NCI-H1092 (cell line): Measurements from ENCODE around the gene KLK6.
"Not testable (repeated sequence)": the region's sequence is repeated elsewhere in the genome, so short reads cannot be mapped to it uniquely, and the experiment has no call there.

ENCODE experiments used
- DNase-seq: peaks from one replicate; lab custom pipeline; 2025; lab: John Stamatoyannopoulos, UW

Gene KLK6

DNA sequence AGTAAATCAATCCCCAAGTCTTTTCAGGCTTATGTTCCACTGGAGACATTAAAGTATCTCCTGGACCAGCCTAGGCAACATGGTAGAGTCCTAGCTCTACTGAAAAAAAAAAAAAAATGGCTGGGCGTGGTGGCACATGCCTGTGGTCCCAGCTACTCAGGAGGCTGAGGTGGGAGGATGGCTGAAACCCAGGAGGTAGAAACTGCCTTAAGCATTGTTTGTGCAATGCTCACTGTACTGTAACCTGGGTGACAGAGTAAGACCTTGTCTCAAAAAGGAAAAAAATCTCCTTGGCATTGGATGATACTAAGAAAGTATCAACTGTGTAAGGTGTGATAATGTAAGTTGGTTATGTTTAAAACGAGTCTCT, 23.3 kb upstream of the KLK6 start:
- DNase-seq, result no peak

DNA sequence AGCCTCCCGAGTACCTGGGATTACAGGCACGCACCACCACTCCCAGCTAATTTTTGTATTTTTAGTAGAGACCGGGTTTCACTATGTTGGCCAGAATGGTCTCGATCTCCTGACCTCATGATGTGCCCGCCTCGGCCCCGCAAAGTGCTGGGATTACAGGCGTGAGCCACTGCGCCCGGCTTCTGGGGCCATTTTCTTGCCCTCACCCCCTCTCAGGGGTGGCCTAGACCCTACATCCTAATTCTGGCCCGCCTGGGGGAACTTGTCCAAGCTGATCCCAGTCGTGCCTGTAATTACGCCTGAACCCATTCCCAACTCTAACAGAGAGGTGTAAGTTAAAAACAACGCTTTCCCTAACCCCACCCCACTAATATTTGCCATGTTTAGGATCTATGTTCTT, 15.0 kb upstream of the KLK6 start:
- not testable (repeated sequence) for DNase-seq

DNA sequence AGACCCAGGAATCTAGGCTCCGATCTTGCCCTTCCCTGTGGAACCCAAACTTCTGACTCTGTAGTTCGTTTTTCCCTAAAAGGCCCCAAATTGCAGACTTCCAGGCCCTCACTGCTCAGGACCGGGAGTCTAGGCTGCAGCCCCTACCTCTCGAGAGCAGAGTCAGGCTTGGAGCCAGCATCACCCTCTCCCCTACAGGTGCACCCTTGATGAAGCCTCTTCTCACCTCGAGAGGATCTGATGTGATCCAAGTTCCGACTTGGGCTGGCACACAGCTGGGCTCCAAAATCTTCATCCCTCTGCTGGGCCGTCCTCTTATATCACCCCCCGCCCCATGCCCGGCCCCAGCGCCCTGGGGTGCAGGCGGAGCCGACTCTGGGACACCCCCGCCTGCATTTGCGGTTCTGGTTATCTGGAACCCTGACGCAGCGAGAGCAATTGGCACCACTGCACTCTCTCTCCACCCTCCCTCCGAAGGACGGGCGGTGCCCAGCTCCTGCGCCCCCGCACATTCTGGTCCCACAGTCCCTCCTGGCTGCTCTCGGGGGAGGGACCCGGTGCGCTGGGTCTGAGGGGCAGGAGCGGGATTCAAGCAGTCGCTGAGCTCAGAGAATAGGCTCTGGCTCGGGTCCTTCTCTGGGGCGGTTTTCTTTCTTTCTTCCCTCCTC, 14.4 kb upstream of the KLK6 start, which contains the start of gene KLK7:
KLK7 (minus strand) TSS at position 293 of the 668 bp plus-strand sequence. CDS start 1,518 bp downstream, outside the sequence.
- no peak for DNase-seq

DNA sequence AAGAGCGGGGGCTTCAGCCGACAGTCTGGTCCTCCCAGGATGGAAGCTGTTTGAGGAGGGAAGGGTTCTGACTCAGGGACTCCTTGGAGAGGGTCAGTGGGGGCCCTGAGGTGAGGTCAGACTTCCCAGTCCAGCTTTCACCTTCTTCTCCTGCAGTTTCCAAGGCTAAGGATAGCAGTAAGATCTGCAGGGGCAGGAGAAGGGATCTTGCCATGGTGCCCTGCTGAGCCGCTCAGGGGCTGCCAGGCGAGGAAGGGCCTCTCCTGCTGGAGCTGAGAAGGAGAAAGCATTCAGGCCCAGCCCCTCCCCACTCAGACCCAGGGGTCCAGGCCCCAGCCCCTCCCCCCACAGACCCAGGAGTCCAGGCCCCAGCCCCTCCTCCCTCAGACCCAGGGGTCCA, 12.8 kb upstream of the KLK6 start:
- no peak for DNase-seq

DNA sequence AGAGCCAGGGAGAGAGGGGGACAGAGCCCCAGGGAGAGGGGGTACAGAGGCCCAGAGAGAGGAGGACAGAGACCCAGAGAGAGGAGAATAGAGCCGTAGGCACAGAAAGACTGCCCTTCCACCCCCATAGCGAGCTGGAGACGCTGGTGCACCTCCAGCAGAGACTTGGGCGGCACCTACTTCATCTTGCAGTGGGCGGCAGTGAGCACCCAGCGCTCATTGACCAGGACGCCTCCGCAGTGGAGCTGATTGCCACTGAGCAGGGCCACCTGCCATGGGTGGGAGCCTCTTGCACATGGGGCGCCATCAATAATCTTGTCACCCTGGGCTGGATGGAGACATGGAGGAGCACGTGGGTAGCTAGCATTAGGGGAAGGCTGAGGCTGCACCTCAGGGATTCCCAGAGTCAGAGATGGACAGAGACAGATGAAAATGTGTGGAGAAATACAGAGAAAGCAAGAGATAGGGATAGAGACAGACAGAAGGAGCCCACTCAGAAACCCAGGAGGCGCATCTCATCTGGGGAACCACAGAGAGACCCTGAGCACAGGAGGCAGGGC, 12.3 kb upstream of the KLK6 start:
- DNase-seq, result no peak

DNA sequence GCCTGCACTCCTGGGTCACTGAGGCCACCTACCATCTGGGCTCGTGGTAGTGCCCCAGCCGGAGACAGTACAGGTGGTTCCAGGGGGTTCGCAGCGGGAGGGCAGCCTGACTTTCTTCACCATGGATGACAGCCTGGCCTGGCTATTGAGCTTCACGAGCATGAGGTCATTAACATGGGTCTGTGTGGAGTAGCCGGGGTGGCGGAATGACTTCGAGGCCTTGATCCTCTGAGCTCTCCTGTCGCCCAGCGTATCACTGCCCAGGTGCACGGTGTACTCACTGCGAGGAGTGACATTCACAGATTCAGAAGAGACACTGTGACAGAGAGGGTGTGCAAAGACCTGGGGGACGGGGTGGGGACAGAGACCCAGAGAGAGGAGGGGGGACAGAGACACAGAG, 10.8 kb upstream of the KLK6 start:
- DNase-seq, result no peak

DNA sequence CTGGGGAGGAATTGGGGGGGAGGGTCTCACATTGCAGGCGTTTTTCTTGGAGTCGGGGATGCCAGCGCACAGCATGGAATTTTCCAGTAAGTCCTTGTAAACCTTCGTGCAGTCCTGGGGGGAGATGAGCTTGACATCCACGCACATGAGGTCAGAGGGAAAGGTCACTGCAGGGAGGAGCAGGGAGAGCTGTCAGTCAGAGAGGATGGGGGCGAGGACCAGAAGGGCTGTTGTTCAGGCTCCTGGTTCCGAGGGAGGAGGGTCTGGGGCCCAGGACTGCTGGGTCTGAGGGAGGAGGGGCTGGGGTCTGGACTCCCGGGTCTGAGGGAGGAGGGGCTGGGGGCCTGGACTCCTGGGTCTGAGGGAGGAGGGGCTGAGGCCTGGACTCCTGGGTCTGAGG, 10.4 kb upstream of the KLK6 start:
- DNase-seq, result no peak

DNA sequence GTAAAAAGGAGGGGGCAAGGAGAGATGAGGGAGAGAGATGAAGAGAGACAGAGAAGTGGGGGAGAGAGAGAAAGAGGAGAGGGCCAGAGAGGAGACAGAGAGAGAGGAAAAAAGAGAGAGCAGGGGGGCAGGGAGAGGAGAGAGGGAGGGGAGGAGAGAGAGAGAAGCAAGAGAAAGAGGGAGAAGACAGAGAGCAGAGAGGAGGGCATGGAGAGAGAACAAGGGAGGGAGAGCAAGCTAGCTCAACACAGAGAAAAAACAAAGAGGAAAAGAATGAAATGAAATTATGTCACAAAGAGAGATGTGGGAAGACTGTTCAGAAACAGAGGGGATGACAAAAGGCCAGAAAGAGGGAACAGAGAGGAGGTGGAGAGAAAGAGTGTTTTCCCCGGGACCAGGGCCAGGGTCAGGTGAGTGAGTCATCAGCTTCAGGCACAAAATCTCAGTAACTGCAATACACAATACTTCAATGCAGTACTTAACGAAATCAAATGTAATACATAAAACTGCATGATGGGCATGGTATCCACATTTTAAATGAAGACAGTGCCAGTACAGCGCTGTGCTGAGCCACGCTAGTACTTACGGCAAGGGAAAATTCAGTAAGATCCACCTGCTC, 9.5 kb upstream of the KLK6 start:
- no peak for DNase-seq

DNA sequence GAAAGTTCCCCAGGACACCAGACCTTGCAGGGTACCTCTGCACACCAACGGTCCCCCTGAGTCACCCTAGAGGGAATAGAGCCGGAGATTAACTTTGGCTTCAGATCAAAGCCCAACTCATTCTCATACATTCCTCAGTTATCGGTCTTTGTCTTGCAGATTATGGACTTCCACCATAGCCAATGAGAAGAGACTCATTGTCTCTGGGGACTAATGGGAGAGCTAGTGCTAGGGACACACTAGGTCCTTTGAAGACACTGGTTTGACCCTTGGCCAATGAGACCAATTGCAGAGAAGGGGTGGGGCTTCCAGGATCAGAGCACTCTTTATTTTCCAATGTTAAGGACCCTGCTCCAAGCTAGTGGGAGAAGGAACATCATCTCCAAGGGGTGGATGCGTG, 8.2 kb upstream of the KLK6 start:
- DNase-seq, result no peak

DNA sequence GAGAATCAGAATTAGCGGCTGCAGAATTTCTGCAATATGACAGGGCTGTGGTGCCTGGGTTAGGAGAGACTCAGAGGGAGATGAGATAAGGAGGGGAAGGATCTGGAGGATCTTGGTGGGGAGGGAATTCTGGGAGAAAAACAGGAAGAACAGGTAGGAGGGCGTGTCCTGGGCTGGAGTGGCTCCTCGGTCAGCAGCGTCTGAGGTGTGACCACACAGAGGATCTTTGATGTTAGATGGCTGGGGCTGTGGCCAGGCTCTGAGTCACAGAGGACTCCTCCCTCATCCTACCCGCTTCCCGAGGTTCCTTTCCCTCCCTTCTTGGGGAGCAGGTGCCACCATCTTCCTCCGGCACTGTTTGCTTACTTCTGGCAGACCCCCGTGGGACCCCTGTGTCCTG, 6.4 kb upstream of the KLK6 start:
- DNase-seq, result no peak

DNA sequence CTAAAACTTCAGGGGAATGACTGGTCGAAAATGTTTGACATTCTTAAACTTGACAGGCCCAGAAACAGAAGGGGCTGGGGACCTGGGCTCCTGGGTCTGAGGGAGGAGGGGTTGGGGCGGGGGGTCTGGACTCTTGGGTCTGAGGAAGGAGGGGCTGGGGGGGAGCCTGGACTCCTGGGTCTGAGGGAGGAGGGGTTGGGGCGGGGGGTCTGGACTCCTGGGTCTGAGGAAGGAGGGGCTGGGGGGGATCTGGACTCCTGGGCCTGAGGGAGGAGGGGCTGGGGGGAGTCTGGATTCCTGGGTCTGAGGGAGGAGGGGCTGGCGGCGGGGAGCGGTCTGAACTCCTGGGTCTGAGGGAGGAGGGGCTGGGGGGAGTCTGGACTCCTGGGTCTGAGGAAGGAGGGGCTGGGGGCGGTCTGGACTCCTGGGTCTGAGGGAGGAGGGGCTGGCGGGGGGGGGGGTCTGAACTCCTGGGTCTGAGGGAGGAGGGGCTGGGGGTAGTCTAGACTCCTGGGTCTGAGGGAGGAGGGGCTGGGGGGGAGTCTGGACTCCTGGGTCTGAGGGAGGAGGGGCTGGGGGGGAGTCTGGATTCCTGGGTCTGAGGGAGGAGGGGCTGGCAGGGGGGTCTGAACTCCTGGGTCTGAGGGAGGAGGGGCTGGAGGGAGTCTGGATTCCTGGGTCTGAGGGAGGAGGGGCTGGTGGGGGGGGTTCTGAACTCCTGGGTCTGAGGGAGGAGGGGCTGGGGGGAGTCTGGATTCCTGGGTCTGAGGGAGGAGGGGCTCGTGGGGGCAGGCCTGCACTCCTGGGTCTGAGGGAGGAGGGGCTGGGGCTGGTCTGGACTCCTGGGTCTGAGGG, 5.5 kb upstream of the KLK6 start:
- no peak for DNase-seq

DNA sequence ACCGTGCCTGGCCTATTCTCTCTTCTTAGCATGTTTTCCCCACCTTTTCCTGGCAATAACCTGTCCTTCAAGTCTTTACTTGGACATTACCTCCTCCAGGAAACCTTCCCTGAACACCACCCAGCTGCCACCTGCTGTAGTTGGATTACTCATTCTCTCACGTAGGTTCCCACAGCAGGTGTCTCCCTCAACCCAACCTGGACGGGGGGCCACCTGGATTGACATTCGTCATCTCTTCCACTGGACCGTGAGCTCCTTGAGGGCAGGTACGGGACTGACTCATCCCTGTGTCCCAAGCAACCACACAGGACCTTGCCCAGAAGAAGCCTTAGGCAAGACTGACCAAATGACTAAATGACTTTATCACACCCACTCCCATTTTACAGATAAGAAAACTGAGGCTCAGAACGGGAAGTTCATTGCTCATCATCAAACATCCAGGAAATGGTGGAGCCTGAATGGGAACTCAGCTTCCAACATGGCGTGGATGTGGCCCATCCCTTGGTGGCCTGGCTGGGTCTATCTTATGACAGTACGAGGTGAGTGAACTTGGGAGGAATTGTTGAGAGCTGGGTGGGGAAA, 3.5 kb upstream of the KLK6 start:
- no peak for DNase-seq

DNA sequence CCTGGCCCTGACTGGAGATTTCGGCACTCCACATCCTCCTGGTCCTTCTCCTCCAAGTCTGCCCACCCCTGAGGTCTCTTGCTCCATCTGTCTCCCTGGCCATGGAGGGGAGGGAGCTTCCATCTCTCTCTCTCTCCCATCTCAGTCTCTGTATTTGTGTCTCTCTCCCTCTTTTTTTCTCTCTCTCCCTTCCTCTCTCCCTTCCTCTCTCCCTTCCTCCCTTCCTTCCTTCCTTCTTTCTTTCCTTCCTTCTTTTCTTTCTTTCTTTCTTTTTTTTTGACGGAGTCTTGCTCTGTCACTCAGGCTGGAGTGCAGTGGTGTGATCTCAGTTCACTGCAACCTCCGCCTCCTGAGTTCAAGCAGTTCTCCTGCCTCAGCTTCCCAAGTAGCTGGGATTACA, 419 bp upstream of the KLK6 start:
- not testable (repeated sequence) for DNase-seq

DNA sequence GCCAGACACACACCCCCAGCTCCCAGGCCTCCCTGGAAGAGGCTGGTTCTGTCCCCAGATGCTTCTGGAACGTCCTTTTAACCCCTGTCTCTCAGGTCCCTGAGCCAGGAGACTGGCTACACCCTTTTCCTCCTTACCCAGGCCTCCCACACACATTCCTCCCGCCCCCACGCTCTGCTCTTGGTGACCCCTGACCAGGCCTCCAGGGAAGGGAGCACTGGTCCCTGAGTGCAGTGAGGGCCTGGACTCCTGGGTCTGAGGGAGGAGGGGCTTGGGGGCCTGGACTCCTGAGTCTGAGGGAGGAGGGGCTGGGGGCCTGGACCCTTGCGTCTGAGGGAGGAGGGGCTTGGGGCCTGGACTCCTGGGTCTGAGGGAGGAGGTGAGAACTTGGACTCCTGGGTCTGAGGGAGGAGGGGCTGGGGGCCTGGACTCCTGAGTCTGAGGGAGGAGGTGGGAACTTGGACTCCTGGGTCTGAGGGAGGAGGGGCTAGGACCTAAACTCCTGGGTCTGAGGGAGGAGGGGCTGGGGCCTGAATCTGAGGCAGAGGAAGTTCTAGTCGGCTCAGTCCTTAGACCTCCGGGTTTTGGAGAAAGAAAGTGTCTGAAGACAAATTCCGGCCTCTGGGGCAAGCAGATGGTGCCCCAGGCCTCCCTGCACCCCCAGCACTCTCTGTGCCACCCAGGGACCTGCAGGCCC, 527 bp downstream of the KLK6 start:
- DNase-seq, result no peak

DNA sequence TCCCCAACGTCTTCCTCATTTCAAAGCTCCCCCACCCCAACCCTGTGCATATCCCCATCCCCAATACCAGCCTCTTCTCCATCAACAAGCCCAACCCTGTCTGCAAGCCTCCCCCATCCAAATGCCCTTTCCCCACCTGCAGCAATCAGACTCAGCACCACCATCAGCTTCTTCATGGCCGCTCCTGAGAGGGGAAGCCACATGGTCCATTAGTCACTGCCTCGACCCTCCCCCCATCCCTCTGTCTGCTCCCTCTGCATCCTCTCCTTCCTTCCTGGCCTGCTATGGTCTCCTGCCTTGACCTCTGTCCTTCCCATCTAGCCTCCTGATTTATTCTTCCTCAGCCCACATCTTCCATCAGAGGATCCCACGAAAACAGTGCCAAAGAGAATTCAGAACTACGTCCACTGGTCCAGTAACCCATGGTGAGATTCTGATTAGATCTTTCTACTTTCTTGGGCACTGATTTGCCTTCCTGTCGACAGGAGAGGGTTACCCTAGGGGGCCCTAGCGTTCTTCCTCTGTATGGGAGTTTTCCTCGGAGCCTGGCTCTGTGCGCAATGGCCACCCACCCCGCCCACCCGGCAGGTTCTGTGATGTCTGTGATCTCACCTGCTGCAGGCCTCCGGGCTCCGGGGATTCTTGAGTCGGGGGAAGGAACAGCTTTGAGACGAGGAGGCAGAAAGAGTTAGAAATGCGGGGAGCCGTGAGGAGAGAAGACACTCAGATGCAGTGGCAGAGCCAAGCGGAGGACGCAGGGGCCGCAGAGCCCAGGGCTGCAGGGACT, 1.3 kb downstream of the KLK6 start:
- DNase-seq, result no peak

DNA sequence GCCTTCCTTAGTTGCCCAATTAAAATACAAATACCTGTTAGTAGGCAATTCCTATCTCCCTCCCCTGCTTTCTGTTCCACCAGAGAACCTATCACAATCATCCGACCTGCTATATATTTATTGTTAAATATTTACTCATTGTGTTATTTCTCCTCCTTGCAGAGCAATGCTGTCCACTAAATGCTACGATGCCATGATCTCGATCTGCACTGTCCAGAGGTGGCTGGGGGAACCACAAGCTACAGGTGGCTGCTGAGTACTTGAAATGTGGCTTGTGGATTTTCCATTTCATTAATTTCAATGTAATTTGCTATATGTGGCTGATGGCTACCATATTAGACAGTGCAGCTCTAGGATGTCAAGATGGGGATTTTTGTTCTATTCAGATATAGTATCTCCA, 5.1 kb downstream of the KLK6 start:
- DNase-seq, result no peak

DNA sequence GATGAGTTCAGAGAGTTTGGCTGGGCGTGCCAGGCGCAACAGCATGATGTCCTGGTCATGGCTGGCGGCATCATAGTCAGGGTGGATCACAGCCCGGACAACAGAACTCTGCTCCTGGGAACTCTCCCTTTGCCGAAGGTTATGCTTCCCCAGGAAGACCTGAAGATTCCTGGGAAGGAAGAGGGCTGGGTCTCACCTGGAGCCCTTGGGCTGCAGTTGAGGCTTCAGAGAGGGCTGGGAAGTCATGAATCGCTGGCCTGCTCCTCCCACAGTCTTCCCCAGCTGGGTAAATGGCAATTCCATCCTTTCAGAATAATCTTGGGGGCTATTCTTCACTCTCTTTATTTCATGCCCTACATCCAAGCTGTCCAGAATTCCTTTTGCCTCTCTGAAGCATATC, 6.0 kb downstream of the KLK6 start:
- no peak for DNase-seq

DNA sequence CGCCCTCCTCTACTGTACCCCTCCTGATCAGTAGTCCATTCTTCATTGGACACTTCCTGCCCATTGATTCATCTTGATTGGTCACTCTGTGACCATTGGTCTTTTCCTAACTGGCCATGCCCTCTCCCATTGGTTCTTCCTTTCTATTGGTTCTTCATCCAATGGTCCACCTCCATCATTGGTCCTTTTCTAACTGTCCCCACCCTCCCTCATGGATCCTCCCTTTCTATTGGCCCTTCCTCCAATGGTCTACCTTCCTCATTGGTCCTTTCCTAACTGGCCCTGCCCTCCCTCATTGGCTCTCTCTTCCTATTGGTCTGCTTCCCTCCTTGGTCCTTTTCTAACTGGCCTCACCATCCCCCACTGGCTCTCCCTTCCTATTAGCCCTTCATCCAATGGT, 7.1 kb downstream of the KLK6 start:
- DNase-seq, result no peak

DNA sequence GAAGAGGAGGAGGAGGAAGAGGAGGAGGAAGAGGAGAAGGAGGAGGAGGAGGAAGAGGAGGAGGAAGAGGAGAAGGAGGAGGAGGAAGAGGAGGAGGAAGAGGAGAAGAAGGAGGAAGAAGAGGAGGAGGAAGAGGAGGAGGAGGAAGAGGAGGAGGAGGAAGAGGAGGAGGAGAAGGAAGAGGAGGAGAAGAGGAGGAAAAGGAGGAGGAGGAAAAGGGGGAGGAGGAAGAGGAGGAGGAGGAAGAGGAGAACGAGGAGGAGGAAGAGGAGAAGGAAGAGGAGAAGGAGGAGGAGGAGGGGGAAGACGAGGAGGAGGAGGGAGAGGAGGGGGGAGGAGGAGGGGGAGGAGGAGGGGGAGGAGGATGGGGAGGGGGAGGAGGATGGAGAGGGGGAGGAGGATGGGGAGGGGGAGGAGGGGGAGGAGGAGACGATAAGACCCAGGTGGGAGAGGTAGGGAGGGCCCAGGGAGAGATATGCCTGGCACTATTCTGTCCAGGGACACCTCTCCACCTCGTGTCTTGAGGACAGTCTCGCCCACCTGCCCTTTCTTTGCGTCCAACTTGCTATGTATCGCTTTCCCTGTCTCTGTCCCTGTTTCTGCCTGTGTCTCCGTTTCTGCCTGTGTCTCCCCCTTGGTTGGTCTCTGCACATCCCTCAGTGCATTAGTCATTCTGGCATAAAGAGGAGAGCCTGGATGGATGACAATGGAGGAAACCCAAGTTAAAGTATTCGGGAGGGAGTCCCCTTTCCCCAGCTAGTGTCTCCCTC, 9.5 kb downstream of the KLK6 start:
- no peak for DNase-seq

DNA sequence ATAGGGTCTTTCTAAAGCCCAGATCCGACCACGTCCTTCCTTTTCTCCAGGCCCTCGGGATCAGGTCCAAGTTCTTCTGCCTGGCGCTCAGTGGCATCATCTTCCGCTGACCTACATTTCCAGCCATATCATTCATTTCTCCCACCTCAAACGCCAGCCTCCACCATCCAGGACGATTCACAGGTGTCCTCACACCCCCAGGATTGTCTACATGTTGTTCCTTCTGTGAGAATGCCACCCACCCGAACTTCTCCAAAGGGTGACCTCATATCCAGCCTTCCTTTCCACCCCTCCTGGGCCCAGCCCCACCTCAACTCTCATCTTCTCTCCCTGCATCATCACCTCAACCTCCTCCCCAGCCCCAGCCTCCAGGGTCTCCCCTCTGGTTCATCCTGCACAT, 11.8 kb downstream of the KLK6 start:
- DNase-seq, result no peak
